ENCODE results near the gene ADIRF. TPM values are rescaled to one million over a fixed set of nuclear protein-coding genes. Genes with fewer than 3 reads are reported as not detected.
A peak's percentile ranks its signal among the peaks of the same experiment; 100 is the strongest.

Gene ADIRF
- total RNA-seq, 1 donor from 2014 or later: not detected

DNA sequence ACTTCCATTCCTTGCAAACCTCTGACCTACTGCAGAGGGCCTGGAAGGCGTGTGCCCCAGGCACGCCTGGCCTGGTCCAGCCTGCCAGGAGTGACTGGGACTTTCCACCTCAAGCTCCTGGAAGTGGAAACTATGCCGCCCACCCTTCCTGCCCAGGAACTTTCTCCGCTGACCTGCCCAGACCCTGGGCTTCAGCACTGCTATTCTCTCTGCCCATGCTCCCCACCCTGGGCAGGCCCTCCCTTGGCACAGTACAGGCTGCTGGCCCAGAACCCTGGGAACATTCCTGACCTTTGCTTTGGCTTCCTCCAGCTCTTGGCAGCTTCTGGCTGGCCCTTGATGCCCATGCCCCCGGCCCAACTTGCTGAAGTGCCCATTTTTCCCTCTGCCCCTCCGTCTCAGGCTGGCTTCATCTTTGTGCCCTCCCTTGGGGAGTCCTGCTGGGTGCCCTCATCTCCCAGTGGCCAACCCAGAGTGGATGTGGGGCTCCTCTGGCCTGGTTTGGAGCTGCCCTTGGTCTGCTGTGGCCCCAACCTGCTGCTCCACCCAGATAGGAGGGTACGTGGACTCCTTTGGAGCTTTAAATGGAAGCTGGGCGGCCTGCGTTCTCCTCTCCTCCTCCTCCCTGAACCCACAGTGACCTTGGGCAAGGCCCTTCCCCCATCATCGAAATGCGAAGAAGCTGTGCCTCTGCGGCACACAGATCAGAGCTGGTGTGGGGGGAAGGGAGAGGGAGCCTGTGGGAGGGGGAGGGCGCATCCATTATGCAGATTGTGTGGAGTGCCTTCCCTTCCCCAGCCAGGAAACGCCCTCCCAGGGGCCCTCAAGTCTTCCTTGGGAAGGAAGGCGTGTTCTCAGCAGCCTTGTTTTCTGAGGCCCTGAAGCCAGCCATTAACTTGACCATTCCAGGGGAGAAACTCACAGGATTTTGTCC lies 14.3 kb upstream of the ADIRF start:
- H3K4me3 ChIP-seq: no peak overlapping the region
- peak overlapping the region; percentile 61 for H3K4me2 ChIP-seq
- peaks cover 46% of the 10 kb centered on the region for H3K4me1 Mint-ChIP-seq
- H3K27ac Mint-ChIP-seq: peak overlapping the region; percentile 98
- no peaks in the 10 kb centered on the region for H3K27me3 ChIP-seq
- peak; percentile 76 for DNase-seq (ENCODE audit: low spot score)
- no peaks in the 10 kb centered on the region for H4K20me1 ChIP-seq (ENCODE audit: low read depth)
- H3K79me2 ChIP-seq (ENCODE audit: low read depth): no peaks in the 10 kb centered on the region
- H3K4me1 ChIP-seq: peaks cover 29% of the 10 kb centered on the region
- peak overlapping the region; percentile 5 for H3K4me3 Mint-ChIP-seq
- H3F3A ChIP-seq (ENCODE audit: low read depth): no peaks in the 10 kb centered on the region
- H3K27me3 Mint-ChIP-seq (ENCODE audit: insufficient read depth, low read depth): peaks cover 6% of the 10 kb centered on the region
- H3K9ac ChIP-seq: no peak overlapping the region
- H3K9me3 ChIP-seq (ENCODE audit: low read depth): peaks cover 6% of the 10 kb centered on the region
- peaks cover 2% of the 10 kb centered on the region for H3K36me3 Mint-ChIP-seq
- peak overlapping the region; percentile 92 for H2AFZ ChIP-seq (replicated peaks)
- H3K27ac ChIP-seq: no peak overlapping the region
- no peaks in the 10 kb centered on the region for H3K36me3 ChIP-seq
- no peak for TF ChIP-seq EZH2 (IDR thresholded peaks at IDR 0.05)
- TF ChIP-seq, protein P1, sequence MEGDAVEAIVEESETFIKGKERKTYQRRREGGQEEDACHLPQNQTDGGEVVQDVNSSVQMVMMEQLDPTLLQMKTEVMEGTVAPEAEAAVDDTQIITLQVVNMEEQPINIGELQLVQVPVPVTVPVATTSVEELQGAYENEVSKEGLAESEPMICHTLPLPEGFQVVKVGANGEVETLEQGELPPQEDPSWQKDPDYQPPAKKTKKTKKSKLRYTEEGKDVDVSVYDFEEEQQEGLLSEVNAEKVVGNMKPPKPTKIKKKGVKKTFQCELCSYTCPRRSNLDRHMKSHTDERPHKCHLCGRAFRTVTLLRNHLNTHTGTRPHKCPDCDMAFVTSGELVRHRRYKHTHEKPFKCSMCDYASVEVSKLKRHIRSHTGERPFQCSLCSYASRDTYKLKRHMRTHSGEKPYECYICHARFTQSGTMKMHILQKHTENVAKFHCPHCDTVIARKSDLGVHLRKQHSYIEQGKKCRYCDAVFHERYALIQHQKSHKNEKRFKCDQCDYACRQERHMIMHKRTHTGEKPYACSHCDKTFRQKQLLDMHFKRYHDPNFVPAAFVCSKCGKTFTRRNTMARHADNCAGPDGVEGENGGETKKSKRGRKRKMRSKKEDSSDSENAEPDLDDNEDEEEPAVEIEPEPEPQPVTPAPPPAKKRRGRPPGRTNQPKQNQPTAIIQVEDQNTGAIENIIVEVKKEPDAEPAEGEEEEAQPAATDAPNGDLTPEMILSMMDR (IDR thresholded peaks at IDR 0.05): no peak
- no peak for TF ChIP-seq EZH2phosphoT487 (IDR thresholded peaks at IDR 0.05)
- H3K9me3 Mint-ChIP-seq: peaks cover 29% of the 10 kb centered on the region

DNA sequence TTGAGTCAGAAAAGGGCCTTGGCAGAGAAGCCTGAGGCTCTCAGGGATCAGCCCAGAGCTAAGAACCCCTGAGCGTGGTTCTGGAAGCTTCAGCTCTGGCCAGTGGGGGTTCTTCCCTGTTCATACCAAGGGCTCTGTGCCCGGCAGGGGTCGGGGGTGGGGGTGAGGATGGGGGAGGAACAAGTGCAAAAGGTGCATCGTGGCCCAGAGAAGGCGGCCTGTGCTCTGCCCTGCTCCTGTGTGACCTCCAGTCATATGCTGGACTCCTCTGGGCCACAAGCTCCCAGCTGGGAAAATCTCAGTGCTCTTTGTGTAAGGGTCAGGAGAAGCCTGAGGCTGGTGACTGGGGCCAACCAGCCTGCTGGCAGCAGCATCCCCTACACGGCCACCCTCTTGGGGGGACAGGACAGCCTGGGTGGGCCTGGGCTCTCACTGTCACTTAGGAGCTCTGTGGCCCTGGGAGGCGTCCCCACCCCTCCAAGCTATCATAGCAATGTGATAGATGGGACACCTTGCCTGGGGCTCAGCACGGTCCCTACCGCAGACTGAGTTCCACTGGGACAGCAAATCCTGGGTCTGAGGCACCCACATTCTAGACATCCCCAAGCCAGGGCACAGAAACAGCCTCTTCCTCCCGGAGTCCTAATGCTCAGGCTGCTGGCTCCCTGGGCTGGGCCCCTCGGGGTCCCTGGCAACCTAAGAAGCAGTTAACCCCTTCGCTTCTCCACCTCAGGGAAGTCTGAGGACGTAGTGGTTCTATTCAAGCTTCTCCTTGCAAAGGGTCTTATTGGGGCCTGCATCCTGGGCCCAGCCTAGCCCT lies 13.4 kb upstream of the ADIRF start:
- Histone ChIP-seq H3K9me3 (ENCODE audit: low read depth) (peaks cover 6% of the 10 kb centered on the region), H3K4me3 (no peak overlapping the region), H4K20me1 (ENCODE audit: low read depth) (no peaks in the 10 kb centered on the region), H3K4me2 (peak overlapping the region; percentile 61), H3K9ac (no peak overlapping the region), H3K4me1 (peaks cover 33% of the 10 kb centered on the region), H3K27me3 (no peaks in the 10 kb centered on the region), H2AFZ (replicated peaks) (peak overlapping the region; percentile 92), H3K79me2 (ENCODE audit: low read depth) (no peaks in the 10 kb centered on the region), H3K36me3 (no peaks in the 10 kb centered on the region), H3K27ac (no peak overlapping the region), H3F3A (ENCODE audit: low read depth) (no peaks in the 10 kb centered on the region)
- H3K4me1 Mint-ChIP-seq: peaks cover 50% of the 10 kb centered on the region
- H3K4me3 Mint-ChIP-seq: peak overlapping the region; percentile 43
- H3K27ac Mint-ChIP-seq: peak overlapping the region; percentile 98
- peaks cover 2% of the 10 kb centered on the region for H3K36me3 Mint-ChIP-seq
- no peak for DNase-seq (ENCODE audit: low spot score)
- TF ChIP-seq EZH2 (IDR thresholded peaks at IDR 0.05): no peak
- TF ChIP-seq, protein P1 (IDR thresholded peaks at IDR 0.05): no peak
- no peak for TF ChIP-seq EZH2phosphoT487 (IDR thresholded peaks at IDR 0.05)
- peaks cover 8% of the 10 kb centered on the region for H3K27me3 Mint-ChIP-seq (ENCODE audit: insufficient read depth, low read depth)
- H3K9me3 Mint-ChIP-seq: peaks cover 29% of the 10 kb centered on the region

DNA sequence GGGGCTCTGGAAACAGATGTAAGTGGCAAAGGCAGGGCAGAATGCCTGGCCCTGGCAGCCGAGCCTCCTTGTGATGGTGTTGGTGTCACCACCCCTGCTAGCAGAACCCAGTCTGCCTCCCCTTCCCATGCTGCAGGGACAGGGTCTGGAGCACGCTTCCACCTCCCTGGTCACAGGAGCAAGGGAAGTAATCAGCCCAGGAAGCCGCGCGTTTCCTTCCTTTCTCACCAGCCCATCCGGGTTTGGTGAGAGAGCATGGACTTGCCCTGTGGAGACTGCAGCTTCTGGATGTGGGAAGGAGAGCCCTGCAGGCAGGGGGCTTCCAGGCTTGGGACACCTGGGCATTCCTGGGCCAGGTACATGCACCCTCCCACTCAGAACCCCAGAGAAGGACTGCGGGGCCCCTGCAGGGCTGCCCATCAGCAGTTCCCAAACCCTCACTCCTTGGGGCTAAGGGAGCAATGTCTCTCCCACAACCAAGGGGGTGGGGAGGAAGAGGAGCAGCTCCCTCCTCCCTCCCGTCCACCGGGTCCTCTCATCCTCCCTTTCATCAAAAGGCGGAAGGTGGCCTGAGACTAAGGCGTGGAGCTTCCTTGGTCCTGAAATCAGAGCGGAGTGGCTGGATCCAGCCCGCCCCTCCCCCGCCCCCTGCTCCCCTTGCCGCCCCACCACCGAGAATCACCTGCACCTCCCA lies 12.6 kb upstream of the ADIRF start:
- peaks cover 27% of the 10 kb centered on the region for H3K9me3 Mint-ChIP-seq
- Histone ChIP-seq H3K79me2 (ENCODE audit: low read depth) (no peaks in the 10 kb centered on the region), H3K36me3 (no peaks in the 10 kb centered on the region), H3F3A (ENCODE audit: low read depth) (no peaks in the 10 kb centered on the region), H3K27me3 (no peaks in the 10 kb centered on the region), H3K4me2 (peak overlapping the region; percentile 61), H3K9ac (no peak overlapping the region), H3K9me3 (ENCODE audit: low read depth) (peaks cover 6% of the 10 kb centered on the region), H3K4me1 (peaks cover 33% of the 10 kb centered on the region), H4K20me1 (ENCODE audit: low read depth) (no peaks in the 10 kb centered on the region), H3K4me3 (no peak overlapping the region), H3K27ac (no peak overlapping the region), H2AFZ (replicated peaks) (peak overlapping the region; percentile 81)
- H3K27ac Mint-ChIP-seq: peak overlapping the region; percentile 98
- TF ChIP-seq EZH2phosphoT487 (IDR thresholded peaks at IDR 0.05) (no peak), EZH2 (IDR thresholded peaks at IDR 0.05) (no peak)
- peaks cover 2% of the 10 kb centered on the region for H3K36me3 Mint-ChIP-seq
- H3K27me3 Mint-ChIP-seq (ENCODE audit: insufficient read depth, low read depth): peaks cover 8% of the 10 kb centered on the region
- DNase-seq (ENCODE audit: low spot score): no peak
- H3K4me1 Mint-ChIP-seq: peaks cover 52% of the 10 kb centered on the region
- H3K4me3 Mint-ChIP-seq: no peak overlapping the region
